Measurements from ENCODE around the gene NREP.

DNA sequence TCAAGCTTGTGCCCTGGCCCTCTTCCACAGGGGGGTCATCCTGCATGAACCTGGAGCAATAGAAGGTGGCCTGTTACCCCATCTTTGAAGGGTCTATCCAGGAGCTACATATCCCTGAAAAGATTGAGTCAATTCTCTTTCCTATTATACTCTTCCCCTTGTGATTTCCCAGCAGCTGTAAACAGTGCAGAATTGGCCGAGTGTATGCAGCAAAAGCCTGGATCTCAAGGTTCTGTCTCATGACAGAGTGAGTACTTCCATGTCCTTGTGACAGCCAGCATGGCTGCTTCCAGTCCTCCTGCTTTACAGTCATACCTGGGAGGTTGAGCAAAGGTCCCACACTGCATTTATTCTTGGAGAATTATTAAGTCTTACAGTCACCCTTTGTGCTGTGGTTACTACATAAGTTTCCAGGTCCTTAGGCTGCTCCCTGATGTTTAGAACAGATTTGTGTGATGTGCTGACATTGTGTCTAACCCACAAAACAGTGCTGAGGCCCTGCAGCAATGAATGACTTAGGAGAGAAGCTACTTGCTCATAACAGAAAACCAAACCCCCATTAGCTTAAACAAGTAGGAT lies 67.5 kb downstream of the NREP start:
- TF ChIP-seq EP300 (IDR thresholded peaks at IDR 0.05; ENCODE audit: low read depth) = no peak
- TF ChIP-seq POLR2AphosphoS5 (IDR thresholded peaks at IDR 0.05) = no peak
- no peak for TF ChIP-seq CTCF (IDR thresholded peaks at IDR 0.05)
- TF ChIP-seq POLR2A (IDR thresholded peaks at IDR 0.05) = no peak
